ENCODE measurements around the gene GPR39.

- TF ChIP-seq CTCF (conservative IDR thresholded peaks at IDR 0.05) (no peak), ZFX (IDR thresholded peaks at IDR 0.05) (no peak)
Measured at GRCh38 chr2:132597831-132598230, 181.2 kb downstream of the GPR39 start.

Data from C4-2B (cell line).